ENCODE measurements around the gene CD81.

CD81 gene

DNA sequence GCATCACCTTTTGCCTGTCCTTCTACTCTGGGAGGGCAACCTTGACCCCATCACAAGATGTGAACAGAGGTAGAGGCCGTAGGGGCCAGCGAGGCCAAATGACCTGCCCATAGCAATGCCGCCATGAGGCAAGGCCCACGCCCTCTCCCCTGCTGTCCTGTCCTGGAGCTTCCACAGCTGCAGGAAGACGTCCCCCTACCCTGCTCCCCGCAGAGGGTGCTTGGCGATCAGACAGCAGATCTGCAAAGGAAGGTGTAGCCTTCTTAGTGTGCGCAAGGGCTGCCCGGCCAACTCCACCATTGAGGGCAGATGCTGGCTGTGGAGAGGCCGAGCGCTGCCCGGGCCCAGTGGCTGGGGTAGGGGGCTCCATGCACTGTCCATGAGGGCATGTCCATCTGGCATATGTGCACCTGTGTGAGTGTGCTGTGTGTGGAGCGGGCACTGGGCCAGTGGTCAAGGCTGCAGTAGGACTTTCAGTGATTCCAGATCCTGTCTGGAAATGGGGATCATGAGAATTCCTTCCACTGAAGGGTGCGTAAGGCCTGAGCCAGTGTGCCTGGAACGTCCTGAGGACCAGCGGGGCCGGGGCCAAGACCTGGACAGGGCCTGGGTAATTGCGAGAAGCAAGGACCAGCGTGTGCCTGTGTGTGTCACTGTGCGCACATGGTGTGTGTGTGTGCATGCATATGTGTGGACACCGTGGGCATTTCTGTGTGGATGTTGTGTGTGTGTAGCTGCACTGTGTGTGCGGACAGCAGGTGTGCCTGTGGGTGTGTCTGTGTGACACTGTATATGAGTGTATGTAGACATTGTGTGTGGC is 56.2 kb downstream of the CD81 start:
- TF ChIP-seq, protein P1, sequence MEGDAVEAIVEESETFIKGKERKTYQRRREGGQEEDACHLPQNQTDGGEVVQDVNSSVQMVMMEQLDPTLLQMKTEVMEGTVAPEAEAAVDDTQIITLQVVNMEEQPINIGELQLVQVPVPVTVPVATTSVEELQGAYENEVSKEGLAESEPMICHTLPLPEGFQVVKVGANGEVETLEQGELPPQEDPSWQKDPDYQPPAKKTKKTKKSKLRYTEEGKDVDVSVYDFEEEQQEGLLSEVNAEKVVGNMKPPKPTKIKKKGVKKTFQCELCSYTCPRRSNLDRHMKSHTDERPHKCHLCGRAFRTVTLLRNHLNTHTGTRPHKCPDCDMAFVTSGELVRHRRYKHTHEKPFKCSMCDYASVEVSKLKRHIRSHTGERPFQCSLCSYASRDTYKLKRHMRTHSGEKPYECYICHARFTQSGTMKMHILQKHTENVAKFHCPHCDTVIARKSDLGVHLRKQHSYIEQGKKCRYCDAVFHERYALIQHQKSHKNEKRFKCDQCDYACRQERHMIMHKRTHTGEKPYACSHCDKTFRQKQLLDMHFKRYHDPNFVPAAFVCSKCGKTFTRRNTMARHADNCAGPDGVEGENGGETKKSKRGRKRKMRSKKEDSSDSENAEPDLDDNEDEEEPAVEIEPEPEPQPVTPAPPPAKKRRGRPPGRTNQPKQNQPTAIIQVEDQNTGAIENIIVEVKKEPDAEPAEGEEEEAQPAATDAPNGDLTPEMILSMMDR (conservative IDR thresholded peaks at IDR 0.05; ENCODE audit: control insufficient read depth, insufficient read depth, low read depth, low read length), result no peak
- no peak for DNase-seq (ENCODE audit: low read depth)
- no peak overlapping the region for H3K4me3 ChIP-seq (ENCODE audit: control insufficient read depth, low read depth, low read length)

DNA sequence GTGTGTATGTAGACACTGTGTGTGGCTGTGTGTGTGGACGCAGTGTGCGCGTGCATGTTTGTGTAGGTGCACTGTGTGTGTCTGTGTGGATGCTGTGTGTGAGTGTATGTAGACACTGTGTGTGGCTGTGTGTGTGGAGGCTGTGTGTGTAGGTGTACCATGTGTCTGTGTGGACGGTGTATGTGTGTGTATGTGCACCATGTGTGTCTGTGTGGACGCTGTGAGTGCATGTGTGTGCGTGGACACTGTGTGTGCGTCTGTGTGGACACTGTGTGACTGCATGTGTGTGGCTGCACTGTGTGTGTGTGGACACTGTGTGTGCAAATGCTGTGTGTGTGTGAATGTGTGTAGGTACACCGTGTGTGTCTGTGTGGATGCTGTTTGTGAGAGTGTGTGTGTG is 56.9 kb downstream of the CD81 start:
- no peak overlapping the region for H3K4me3 ChIP-seq (ENCODE audit: control insufficient read depth, low read depth, low read length)
- no peak for DNase-seq (ENCODE audit: low read depth)
- TF ChIP-seq, protein P1 (conservative IDR thresholded peaks at IDR 0.05; ENCODE audit: control insufficient read depth, insufficient read depth, low read depth, low read length), result no peak

DNA sequence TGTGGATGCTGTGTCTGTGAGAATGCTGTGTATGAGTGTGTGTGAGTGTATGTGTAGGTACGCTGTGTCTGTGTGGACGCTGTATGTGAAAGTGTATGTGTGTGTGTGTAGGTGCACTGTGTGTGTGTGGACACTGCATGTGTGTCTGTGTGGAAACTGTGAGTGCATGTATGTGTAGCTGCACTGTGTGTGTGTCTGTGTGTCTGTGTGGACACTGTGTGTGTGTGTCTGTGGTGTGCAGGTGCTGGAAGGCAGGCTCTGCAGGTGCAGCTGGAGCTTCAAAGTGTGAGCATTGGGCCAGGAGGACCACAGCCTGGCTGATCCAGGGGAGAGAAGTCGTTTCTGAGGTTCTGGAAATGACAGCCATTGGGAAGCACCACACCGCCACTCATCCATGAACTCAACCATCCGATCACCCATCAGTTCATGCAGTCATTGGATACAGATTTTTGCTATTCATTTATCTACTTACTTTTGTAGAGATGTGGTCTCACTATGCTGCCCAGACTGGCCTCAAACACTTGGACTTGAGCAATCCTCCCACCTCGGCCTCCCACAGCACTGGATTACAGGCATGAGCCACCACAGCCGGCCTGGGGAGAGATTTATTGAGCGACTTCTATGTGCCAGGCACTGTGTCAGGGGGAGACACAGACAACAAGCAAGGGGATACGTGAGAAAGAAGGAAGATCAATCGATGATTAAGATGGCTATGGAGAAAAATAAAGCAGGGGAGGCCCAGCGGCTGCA is 57.6 kb downstream of the CD81 start:
- H3K4me3 ChIP-seq (ENCODE audit: control insufficient read depth, low read depth, low read length), result no peak overlapping the region
- DNase-seq (ENCODE audit: low read depth), result no peak
- TF ChIP-seq, protein P1 (conservative IDR thresholded peaks at IDR 0.05; ENCODE audit: control insufficient read depth, insufficient read depth, low read depth, low read length), result no peak

DNA sequence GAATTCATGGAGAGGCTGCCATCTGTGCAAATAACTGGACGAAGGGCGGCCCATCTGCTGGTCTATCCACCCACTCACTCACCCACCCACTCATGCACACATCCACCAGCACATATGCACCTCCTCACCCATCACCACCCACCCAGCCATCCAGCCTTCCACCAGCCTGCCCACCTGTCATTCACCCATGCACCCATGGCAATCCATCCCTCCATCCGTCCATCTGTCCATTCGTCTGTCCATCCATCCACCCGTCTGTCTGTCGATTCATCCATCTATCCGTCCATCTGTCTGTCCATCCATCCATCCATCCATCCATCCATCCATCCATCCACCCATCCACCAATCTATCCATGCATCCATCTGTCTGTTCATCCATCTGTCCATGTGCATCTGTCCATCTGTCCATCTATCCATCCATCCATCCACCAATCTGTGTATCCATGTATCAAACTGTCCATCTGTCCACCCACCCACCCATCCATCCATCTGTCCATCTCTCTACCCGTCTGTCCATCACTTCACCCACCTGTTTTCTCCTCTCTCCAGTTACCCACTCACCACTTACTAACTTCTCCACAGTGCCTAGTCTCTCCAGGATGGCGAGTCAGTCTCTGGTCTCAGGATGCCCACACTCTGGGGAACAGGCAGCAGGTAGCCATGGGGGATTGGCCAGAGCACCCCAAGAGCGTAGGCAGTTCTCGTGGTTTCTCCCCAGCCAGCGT is 58.3 kb downstream of the CD81 start:
- H3K4me3 ChIP-seq (ENCODE audit: control insufficient read depth, low read depth, low read length), result no peak overlapping the region
- TF ChIP-seq, protein P1 (conservative IDR thresholded peaks at IDR 0.05; ENCODE audit: control insufficient read depth, insufficient read depth, low read depth, low read length), result no peak
- DNase-seq (ENCODE audit: low read depth), result no peak

DNA sequence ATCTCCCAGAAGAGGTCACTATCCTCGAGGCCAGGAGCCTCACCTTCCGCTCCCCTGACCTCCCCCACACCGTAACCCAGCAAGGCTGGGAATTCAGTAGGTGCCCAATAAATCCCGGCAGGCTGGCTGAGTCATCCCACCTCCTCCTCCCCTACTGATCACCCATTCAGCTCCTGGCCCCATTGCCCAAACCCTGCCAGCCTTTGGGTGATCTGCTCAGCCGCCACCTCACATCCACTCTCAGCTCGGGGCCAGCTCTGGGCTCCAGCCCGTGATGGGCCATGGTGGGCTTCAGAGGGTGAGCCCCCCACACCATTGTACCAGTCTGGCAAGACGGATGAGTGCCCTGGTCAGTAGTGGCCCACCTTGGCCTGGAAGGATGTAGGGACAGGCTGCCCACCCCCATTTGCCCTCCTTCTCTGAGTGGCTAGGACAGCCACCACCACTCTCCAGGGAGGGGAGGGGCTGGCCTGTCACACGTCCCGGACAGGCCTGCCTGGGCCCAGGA is 59.0 kb downstream of the CD81 start:
- TF ChIP-seq, protein P1 (conservative IDR thresholded peaks at IDR 0.05; ENCODE audit: control insufficient read depth, insufficient read depth, low read depth, low read length), result no peak
- H3K4me3 ChIP-seq (ENCODE audit: control insufficient read depth, low read depth, low read length), result no peak overlapping the region
- no peak for DNase-seq (ENCODE audit: low read depth)

DNA sequence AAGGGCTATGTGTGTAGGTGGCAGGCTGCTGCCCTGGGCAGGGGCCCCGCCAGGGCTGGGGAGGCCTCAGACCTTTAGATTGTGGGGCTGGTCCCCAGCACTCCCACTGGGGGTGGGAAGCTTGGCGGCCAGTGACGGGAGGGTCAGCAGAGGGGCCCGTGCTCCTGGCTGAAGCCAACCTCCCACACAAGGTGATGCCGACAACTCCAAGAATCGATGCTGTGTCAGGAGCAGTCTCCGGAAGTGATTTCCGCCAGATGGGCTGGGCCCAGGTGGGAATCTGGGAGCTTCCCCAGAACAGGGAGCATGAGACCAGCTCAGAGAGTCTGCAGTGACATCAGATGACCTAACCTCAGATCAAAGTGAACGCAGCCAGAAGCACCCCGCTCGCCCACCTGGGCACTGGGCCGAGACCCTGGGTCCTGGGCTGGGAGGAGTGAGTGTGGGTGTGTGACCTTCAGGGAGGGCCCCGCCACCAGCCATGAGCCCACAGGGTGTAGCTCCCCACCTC is 59.5 kb downstream of the CD81 start:
- TF ChIP-seq, protein P1 (conservative IDR thresholded peaks at IDR 0.05; ENCODE audit: control insufficient read depth, insufficient read depth, low read depth, low read length), result no peak
- no peak overlapping the region for H3K4me3 ChIP-seq (ENCODE audit: control insufficient read depth, low read depth, low read length)
- DNase-seq (ENCODE audit: low read depth), result no peak
